ENCODE results near the gene SNCAIP. TPM values are rescaled to one million over a fixed set of nuclear protein-coding genes. Genes with fewer than 3 reads are reported as not detected.

SNCAIP gene
- total RNA-seq, 4 donors from 2014 or later, result 2.4 to 6.5 (median 4.0) TPM

- no peak overlapping the region for H3K27ac ChIP-seq
- WGBS, result 59% methylated on average over 4 of the region's 4 CpGs
- TF ChIP-seq POLR2A (IDR thresholded peaks at IDR 0.05) (no peak), EP300 (IDR thresholded peaks at IDR 0.05) (no peak), POLR2AphosphoS5 (IDR thresholded peaks at IDR 0.05) (no peak)
- TF ChIP-seq, protein P1, sequence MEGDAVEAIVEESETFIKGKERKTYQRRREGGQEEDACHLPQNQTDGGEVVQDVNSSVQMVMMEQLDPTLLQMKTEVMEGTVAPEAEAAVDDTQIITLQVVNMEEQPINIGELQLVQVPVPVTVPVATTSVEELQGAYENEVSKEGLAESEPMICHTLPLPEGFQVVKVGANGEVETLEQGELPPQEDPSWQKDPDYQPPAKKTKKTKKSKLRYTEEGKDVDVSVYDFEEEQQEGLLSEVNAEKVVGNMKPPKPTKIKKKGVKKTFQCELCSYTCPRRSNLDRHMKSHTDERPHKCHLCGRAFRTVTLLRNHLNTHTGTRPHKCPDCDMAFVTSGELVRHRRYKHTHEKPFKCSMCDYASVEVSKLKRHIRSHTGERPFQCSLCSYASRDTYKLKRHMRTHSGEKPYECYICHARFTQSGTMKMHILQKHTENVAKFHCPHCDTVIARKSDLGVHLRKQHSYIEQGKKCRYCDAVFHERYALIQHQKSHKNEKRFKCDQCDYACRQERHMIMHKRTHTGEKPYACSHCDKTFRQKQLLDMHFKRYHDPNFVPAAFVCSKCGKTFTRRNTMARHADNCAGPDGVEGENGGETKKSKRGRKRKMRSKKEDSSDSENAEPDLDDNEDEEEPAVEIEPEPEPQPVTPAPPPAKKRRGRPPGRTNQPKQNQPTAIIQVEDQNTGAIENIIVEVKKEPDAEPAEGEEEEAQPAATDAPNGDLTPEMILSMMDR (IDR thresholded peaks at IDR 0.05), result no peak
Measured at GRCh38 chr5:122401976-122402725, 90.1 kb downstream of the SNCAIP start.

DNA sequence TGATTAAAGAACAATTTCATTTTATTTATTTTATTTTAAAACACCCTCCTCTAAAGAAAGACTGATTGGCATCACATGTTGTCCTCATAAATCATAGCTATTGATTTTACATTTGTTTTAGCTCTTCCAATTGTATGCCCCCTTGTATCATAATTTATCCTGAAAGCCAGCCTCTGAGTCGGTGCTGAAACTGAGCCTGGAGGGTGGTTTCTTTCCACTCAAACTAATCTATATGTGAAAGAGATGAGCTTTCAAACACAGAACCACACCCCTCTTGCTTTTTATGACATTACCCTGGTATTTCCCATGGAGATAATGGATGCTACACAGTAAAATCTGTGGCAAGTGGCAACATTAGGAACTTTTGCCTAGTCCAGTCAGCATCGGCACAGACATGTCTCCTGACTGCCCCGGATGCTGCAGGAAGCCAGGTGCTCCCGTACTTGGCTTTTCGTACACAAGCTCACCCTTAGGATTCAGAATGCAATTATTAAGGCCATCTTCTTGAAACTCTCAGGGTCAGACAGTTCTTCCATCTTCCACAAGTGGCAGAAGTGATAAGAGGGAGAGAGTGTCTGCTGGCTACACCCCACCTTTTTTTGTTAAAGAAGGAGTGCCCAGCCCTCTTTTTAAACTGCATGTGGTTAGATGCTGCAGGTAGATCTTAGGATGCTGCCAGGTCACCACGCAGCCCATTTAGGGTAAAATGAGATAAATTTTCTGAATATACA, 91.1 kb downstream of the SNCAIP start:
- no peak overlapping the region for H3K4me3 ChIP-seq
- no peak for DNase-seq (ENCODE audit: low spot score in 2 of 2)
- peaks cover 7% of the 10 kb centered on the region for H3K4me1 ChIP-seq
- no peaks in the 10 kb centered on the region for H3K27me3 ChIP-seq
- no peaks in the 10 kb centered on the region for H3K36me3 ChIP-seq
- 70% methylated on average over 6 of the region's 6 CpGs for WGBS
- TF ChIP-seq EP300 (IDR thresholded peaks at IDR 0.05) (no peak), POLR2AphosphoS5 (IDR thresholded peaks at IDR 0.05) (no peak), POLR2A (IDR thresholded peaks at IDR 0.05) (no peak)
- TF ChIP-seq, protein P1 (IDR thresholded peaks at IDR 0.05), result no peak
- no peaks in the 10 kb centered on the region for H3K9me3 ChIP-seq
- no peak overlapping the region for H3K27ac ChIP-seq

More at GRCh38 chr5:122401976-122402725, 90.1 kb downstream of the SNCAIP start:
- H3K9me3 ChIP-seq, result no peaks in the 10 kb centered on the region
- H3K4me1 ChIP-seq, result peaks cover 7% of the 10 kb centered on the region
- H3K27me3 ChIP-seq, result no peaks in the 10 kb centered on the region
- no peaks in the 10 kb centered on the region for H3K36me3 ChIP-seq
- no peak for DNase-seq (ENCODE audit: low spot score in 2 of 2)
- H3K4me3 ChIP-seq, result no peak overlapping the region

- WGBS, result 85% methylated on average over 5 of the region's 5 CpGs
- no peaks in the 10 kb centered on the region for H3K27me3 ChIP-seq
Measured at GRCh38 chr5:122404018-122404417, 92.0 kb downstream of the SNCAIP start.

DNA sequence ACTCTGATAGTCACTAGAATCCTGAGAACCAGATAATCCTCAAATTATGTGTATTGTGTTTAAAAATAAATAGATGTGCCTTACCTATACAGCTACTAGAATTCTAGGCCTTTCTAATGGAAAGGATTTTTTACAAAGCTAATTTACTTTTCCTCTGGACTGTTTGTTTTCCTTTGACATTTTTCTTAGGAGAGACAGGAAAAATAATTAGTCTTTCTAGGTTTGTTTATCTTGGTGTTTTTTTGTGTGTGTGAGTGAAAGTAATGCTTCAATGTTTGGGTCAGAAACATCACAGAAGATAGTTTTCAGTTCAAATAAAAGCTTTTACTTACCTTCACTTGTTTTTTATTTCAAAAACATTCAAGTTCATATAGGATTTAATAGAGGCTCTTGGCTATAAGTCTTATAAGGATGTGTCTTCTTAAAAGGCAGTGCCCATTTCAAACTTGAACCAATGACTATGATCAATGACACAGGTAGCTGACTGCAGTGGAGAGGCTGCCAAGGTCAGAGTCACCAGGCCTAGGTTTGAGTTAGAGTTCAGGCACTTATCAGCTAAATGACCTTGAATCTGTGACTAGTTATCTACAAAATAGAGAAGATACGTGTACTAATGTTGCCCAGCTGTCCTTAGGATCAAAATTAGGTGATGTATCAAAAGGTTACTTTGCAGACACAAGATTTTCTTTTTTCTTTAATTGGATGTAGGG, 92.8 kb downstream of the SNCAIP start:
- Histone ChIP-seq H3K27ac (no peak overlapping the region), H3K9me3 (no peaks in the 10 kb centered on the region), H3K36me3 (no peaks in the 10 kb centered on the region), H3K4me3 (no peak overlapping the region), H3K4me1 (peaks cover 7% of the 10 kb centered on the region), H3K27me3 (no peaks in the 10 kb centered on the region)
- no peak for DNase-seq (ENCODE audit: low spot score in 2 of 2)
- TF ChIP-seq POLR2A (IDR thresholded peaks at IDR 0.05) (no peak), POLR2AphosphoS5 (IDR thresholded peaks at IDR 0.05) (no peak), EP300 (IDR thresholded peaks at IDR 0.05) (no peak)
- TF ChIP-seq, protein P1 (IDR thresholded peaks at IDR 0.05), result no peak
- 90% methylated on average over 1 of the region's 1 CpG for WGBS

More at GRCh38 chr5:122404018-122404417, 92.0 kb downstream of the SNCAIP start:
- no peaks in the 10 kb centered on the region for H3K9me3 ChIP-seq
- H3K4me3 ChIP-seq, result no peak overlapping the region
- no peaks in the 10 kb centered on the region for H3K36me3 ChIP-seq
- TF ChIP-seq, protein P1 (IDR thresholded peaks at IDR 0.05), result no peak
- TF ChIP-seq POLR2A (IDR thresholded peaks at IDR 0.05) (no peak), EP300 (IDR thresholded peaks at IDR 0.05) (no peak), POLR2AphosphoS5 (IDR thresholded peaks at IDR 0.05) (no peak)
- no peak for DNase-seq (ENCODE audit: low spot score in 2 of 2)
- H3K4me1 ChIP-seq, result peaks cover 7% of the 10 kb centered on the region
- H3K27ac ChIP-seq, result no peak overlapping the region

All from suprapubic skin (tissue), 4 donors.